Stimulated activated CD4-positive, alpha-beta T cell treated with anti-CD3 and anti-CD28 coated beads, Interleukin-4, amount 100 ng/mL, for 48 hours (primary cell): ENCODE data around the gene GABARAPL1.

Experiments used
- DNase-seq, 2 donors: peaks; one replicate each; pipeline ENCODE4 v3.0.0-alpha.2; 2020; ENCODE audit warnings: low read depth in 2 of 2

GABARAPL1 gene

DNA sequence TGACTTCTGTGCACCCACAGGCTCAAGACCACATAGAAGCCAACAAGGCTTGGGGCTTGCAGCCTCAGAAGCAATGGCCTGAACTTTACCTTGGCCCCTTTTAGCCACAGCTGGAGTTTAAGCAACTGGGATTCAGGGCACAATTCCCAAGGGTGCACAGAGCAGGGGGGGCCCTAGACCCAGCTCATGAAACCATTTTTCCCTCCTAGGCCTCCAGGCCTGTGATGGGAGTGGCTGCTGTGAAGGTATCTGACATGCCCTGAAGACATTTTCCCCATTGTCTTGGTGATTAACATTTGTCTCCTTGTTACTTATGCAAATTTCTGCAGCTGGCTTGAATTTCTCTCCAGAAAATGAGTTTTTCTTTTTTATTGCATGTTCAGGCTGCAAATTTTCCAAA is 21.9 kb downstream of the GABARAPL1 start:
- no peak for DNase-seq

DNA sequence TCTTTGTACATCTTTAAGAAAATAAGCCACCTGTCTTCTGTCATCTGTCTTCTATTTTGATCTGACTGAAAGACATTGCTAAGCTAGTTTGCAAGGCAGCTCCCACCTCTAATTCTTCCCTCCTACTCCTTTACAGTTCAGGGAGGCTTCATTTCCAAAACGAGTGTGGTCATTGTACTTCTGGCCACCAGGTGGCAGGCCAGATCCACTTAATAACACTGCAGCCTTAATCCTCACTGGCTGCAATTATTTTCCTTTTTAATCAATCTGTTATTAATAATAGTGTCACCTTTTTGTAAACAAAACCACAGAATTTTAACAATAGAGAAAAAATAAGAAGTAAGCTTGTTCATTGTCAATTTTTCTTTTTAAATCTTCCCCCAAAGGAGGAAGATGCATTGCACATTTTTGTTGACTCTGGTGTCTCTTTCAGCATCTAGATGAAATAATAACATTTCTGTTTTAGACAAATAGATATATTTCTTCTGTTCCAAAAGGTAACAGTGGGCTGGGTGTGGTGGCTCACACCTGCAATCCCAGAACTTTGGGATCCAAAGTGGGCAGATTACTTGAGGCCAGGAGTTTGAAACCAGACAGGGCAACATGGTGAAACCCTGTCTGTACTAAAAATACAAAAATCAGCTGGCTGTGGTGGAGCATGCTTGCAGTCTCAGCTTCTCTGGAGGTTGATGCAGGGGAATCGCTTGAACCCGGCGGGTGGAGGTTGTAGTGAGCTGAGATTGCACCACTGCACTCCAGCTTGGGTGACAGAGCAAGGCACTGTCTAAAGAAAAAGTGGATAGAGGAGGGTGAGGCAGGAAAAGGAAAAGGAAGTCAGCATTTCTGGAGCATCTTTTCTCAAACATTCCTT is 23.3 kb downstream of the GABARAPL1 start:
- peak in 1 of 2 donors; percentile 14 for DNase-seq

DNA sequence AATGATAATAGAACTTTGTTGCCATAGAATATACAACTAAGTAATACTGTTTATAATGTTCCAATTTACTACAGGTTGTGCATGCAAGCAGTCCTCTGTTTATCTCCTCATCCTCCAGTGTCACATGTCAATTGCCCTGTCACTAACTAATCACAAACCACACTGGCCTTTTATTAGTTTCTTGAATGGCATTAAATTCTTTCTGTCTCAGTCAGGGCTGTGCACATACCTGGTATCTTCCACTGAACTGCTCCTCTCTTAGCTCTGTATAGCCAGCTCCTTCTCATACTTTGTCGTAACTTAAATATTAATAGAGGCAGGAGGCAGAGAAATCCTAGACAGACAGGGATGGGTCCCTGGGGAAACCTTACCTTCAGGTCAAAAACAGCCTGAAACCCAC is 24.0 kb downstream of the GABARAPL1 start:
- DNase-seq: no peak

DNA sequence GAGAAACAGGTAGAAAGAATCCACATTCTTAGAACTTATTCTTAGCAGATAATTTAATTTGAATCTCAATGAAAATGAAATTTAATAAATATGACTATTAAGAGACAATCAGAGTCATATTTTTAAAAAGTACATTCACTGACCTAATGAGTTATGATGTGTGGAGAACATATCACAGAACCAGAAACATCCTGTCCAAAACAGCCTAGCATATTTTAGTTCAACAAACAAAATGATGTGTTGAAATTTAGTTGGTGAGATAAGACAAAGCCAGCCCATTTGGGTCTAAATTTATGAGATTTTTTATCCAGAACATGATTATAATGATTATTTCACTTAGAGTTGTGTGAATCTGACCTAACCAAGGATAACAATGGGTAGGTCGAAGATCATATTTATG is 25.8 kb downstream of the GABARAPL1 start:
- DNase-seq: no peak

DNA sequence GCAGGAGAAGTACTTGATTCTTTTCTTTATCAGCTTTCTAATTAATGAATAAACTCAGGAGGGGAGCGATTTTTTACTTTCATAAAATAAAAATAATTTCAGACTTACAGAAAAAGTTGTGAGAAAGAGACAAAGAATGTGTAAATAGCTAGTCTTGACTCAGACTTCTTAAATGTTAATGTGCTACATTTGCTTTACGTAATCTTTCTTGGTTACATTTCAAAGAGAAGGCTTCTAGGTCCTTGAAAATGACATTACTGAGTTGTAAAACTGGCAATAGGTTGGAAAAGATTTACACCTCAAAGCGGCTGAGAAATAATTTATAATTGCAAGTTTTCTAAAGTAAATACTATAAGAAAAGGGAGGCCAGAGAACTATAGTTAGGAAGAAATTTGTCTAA is 28.6 kb downstream of the GABARAPL1 start:
- no peak for DNase-seq

DNA sequence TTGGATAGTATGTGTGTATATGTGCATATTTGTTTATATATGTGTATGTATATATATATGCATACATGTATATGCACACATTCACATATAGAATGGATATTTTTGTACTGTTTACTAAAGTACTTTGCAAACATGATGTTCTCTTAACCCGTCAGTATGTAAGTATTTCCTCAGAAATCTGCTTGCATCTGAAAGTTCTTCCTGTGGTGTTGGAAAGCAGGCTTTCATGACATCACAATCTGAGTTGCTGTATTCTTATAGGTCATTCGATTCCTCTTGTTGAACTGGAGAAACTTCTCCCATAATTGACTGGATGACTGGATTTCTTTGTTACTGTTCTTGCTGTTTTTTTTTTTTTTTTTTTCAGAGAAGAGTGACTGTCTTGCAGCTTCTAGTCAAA is 29.1 kb downstream of the GABARAPL1 start:
- DNase-seq: no peak

DNA sequence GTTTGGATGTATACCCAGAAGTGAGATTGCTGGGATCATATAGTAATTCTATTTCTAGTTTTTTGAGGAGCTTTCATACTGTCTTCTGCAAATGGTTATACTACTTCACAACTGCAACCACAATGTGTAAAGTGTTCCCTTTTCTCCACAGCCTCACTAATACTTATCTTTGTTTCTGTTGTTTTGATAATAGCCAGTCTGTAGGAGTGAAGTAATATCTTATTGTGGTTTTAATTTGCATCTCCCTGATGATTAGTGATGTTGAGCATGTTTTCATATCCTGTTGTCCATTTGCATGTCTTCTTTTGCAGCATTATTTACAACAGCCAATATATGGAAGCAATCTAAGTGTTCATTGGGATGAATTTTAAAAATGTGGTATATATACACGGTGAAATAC is 29.9 kb downstream of the GABARAPL1 start:
- DNase-seq: no peak

DNA sequence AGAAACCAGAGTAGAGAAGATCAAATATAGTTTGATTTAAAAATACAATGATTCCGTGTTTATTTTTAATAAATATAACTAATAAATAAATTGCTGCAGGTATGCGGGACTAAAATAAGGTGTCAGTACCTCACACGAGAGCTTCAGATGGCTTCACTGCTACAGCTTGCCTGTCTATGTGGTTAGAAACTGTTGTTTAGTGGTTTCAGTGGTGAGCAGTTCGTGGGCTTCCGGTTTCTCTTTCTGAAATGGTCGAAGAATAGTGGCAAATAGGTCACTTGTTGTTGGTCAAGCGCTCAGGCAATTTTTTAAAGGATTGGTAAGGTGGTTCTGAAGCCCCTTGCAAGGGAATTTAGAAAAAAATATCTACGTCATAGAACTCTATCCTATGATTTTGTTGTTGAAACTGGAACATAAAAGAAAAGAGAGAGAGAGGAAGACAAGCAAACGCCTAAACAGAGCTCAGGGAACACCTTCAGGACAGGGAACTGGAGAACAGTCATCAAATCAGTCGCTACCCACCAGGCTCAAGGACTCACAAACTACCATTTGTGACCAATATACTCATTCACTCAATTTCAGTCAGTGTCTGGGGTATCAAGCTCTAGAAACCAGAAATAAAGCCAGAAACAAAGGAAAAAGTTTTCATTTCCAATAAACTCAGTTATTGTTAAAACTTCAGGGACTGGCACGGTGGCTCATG is 31.3 kb downstream of the GABARAPL1 start:
- DNase-seq: no peak

DNA sequence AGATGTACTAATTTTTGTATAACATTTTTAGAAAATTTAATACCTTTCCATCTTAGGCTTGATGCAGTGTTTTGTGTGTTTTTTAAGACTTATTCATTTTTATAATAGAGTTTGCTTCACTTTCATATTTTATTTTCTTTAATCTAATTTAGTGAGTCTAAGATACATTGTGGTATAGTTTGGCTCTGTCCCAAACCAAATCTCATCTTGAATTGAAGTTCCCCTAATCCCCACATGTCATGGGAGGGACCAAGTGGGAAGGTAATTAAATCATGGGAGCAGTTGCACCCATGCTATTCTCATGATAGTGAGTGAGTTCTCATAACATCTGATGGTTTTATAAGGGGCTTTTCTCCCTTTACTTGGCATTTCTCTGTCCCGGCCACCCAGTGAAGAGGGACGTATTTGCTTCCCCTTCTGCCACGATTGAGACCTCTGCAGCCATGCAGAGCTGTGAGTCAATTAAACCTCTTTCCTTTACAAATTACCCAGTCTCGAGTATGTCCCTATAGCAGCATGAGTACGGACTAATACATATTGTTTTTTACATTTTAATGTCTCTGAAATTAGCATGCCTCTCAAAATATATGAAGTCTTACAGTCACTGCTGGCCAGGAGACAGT is 34.9 kb downstream of the GABARAPL1 start:
- DNase-seq: no peak

DNA sequence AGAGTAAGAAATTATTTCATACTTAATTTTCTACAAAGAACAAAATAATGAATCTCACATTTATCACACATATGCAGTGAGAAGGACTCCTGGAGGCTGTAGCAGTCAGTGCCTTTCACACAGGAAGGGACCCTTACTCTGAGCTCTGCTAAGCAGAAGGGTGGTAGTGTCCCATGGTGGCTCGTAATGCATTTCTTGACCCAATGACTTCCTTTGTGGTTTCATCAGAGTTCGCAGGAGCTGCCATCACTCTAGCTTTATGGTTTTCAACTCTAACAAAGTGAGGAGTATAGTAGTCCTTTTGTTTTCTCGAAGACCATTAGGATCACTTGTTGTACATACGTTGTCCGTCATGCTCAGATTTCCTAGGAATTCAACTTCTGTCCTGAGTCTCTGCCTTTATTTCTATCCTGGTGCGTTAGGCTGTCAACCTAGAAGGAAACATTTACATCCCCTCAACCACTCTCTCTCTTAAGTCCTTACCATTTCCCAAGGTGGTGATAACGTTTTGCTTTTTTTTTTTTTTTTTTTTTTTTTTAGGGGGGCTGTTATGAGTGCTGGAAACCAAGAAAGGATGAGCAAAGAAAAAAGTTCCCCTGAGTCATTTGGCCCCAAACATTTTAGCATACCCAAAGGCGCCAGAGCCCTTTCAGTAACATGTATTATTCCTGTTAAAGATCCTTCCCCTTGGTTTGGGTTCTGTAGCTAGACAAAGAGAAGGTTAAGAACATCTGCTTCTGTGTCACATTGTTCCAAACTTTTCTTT is 37.2 kb downstream of the GABARAPL1 start:
- no peak for DNase-seq

DNA sequence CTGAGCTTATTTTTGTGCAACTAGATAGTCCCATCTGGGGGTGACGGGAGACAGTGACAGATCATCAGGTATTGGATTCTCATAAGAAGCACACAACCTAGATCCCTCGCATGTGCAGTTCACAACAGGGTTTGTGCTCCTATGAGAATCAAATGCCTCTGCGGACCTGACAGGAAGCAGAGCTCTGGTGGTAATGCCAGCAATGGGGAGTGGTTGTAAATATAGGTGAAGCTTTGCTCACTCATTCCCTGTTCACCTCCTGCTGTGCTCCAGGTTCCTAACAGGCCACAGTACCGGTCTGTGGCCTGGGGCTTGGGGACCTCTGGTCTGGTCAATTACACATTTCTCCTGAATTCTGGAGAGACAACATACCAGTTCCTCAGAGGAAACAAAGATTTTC is 39.0 kb downstream of the GABARAPL1 start:
- DNase-seq: no peak

DNA sequence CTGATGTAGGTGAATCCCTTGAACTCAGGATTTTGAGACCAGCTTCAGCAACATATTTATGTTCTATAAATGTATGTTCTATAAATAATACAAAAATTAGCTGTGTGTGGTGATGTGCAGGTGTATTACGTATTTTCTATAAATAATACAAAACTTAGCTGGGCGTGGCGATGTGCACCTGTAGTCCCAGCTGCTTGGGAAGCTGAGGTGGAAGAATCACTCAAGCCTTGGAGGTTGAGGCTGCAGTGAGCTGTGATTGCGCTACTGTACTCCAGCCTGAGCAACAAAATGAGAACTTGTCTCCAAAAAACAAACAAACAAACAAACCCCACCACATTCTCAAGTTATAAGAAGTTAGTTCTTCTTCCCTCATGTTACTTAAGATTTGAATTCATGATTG is 39.5 kb downstream of the GABARAPL1 start:
- DNase-seq: no peak

DNA sequence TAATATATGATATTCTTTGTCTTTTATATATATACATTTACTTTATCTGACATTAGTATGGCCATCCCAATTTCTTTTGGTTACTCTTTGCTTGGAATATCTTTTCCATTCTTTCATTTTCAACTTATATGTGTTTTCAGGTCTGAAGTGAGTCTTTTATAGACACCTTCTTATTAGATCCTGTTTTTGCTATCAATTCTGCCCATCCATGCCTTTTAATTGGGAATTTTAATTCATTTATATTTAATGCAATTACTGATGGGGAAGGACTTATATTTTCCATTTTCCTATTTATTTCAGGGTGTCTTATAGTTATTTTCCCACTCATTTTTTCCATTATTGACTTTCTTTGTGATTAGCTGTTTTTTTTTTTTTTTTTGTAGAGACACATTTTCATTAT is 43.4 kb downstream of the GABARAPL1 start:
- DNase-seq: no peak

DNA sequence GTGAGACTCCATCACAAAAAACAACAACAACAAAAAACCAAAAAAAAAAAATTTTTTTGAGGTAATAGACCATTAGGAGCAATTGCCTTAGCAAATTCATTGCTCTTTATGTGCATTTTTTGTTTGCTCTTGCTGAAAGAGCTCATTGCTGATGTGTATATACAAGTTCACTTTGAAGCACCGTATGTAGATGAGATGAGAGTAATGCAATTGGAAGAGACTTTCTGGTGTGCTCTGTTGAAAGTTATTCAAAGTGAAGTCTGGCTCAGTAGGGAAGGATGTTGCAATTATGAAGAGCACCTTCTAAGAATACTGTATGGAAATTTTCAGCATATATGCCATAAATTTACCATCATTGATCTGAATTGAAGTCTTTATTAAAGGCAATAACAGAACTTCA is 48.2 kb downstream of the GABARAPL1 start:
- no peak for DNase-seq

DNA sequence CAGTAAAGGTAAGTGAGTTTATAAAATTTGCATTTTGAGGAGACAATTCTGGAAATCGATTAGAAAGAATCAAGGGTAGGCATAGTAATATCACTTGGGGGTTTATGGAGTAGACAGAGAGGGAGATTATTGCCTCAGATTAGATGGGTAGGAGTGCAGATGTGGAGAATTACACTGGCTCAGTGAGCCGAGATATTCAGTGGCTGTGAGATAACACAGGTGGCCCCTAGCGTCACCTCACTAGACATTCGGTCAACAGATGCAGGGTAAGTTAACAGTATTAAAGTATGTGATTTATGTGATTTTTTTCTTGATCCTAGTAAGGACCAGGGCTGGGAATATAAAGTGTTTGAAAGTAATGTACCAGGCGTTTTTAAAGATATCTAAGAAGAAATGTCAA is 55.4 kb downstream of the GABARAPL1 start:
- DNase-seq: no peak

DNA sequence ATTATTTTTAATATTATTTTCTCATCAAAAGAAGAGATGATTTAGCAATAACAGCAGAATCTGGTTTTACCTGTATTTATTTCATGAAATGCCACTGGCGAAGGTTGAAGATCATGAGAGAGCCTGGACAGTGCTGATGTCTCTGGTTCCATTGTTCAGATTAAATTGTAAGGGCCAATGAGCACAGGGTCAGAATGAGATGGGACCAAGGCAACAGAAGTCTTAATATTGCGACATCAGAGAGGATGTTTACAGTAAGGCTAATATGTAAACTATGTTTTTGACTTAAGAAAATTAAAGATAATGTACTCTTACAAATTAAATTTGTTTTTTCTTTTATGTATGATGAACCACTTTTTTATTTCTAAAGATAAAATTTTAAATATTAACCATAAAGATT is 59.8 kb downstream of the GABARAPL1 start:
- DNase-seq: no peak
